ENCODE data around the gene PLP2.

The PLP2 gene

GRCh38 chrX:49184294-49185281, 12.9 kb downstream of the PLP2 start:
- Histone ChIP-seq H3K4me1 (ENCODE audit: control extremely low read depth in 1 of 4, control insufficient read depth in 4 of 4, insufficient read depth in 4 of 4, low read length in 3 of 4) (peaks cover 0 to 22% (median 16%) of the 10 kb centered on the region in 4 experiments), H3K36me3 (ENCODE audit: control insufficient read depth in 4 of 4, insufficient read depth in 4 of 4, low read length in 3 of 4) (peaks cover 3 to 15% (median 7%) of the 10 kb centered on the region in 4 experiments), H3K27me3 (replicated peaks in 2 of 5; ENCODE audit: control insufficient read depth in 4 of 5, insufficient read depth in 5 of 5, low read length in 4 of 5) (no peaks in the 10 kb centered on the region), H3K4me3 (ENCODE audit: control insufficient read depth in 1 of 7, extremely low read depth in 1 of 7, insufficient read depth in 4 of 7, low read depth in 2 of 7, low read length in 6 of 7) (peak overlapping the region in 6 of 7 experiments; percentile 31 to 81 (median 62)), H3K27ac (ENCODE audit: insufficient read depth in 1 of 2, low read depth in 1 of 2, low read length in 2 of 2, poor library complexity in 1 of 2, severe bottlenecking in 2 of 2) (peak overlapping the region in 1 of 2 experiments; percentile 61), H3K9me3 (ENCODE audit: control extremely low read depth in 1 of 5, control insufficient read depth in 4 of 5, insufficient read depth in 2 of 5, low read depth in 1 of 5, low read length in 4 of 5) (no peaks in the 10 kb centered on the region)
- CTCF ChIA-PET: interaction anchor here (1.3 kb wide), 1 partner anchor 42 kb away, joined by 3 read pairs; no protein-coding TSS in a partner anchor
- POLR2A ChIA-PET: no interaction called here
- DNase-seq: peak; percentile 22 to 46 (median 35)
- WGBS (ENCODE audit: insufficient coverage): 54% methylated on average over 40 of the region's 46 CpGs

- peaks cover 2 to 8% (median 4%) of the 10 kb centered on the region in 4 experiments for H3K36me3 ChIP-seq (ENCODE audit: control insufficient read depth in 4 of 4, insufficient read depth in 4 of 4, low read length in 3 of 4)
- H3K27ac ChIP-seq (ENCODE audit: insufficient read depth in 1 of 2, low read depth in 1 of 2, low read length in 2 of 2, poor library complexity in 1 of 2, severe bottlenecking in 2 of 2): peak within 1 kb of the TSS in 1 of 2 experiments; percentile 61
- H3K4me3 ChIP-seq (ENCODE audit: control insufficient read depth in 1 of 7, extremely low read depth in 1 of 7, insufficient read depth in 4 of 7, low read depth in 2 of 7, low read length in 6 of 7): peak within 1 kb of the TSS; percentile 35 to 81 (median 65)
- peak; percentile 71 to 79 (median 77) for DNase-seq
- CTCF ChIA-PET: interaction anchor here (1.0 to 1.1 kb wide), 2 partner anchors 9 to 44 kb away, joined by 3 read pairs; no protein-coding TSS in a partner anchor
- WGBS (ENCODE audit: insufficient coverage): 44% methylated on average over 57 of the region's 62 CpGs
- no peaks in the 10 kb centered on the region for H3K9me3 ChIP-seq (ENCODE audit: control extremely low read depth in 1 of 5, control insufficient read depth in 4 of 5, insufficient read depth in 2 of 5, low read depth in 1 of 5, low read length in 4 of 5)
- peaks cover 0 to 26% (median 17%) of the 10 kb centered on the region in 4 experiments for H3K4me1 ChIP-seq (ENCODE audit: control extremely low read depth in 1 of 4, control insufficient read depth in 4 of 4, insufficient read depth in 4 of 4, low read length in 3 of 4)
- no peaks in the 10 kb centered on the region for H3K27me3 ChIP-seq (replicated peaks in 2 of 5; ENCODE audit: control insufficient read depth in 4 of 5, insufficient read depth in 5 of 5, low read length in 4 of 5)
- POLR2A ChIA-PET: no interaction called here
Observed at GRCh38 chrX:49186125-49187027, 14.7 kb downstream of the PLP2 start, which contains the start of gene PRICKLE3. TSS of gene PRICKLE3 (minus strand) at chrX:49186373. CDS start at chrX:49186297, 76 bp downstream.

GRCh38 chrX:49187028-49187394, 15.3 kb downstream of the PLP2 start:
- Histone ChIP-seq H3K9me3 (ENCODE audit: control extremely low read depth in 1 of 5, control insufficient read depth in 4 of 5, insufficient read depth in 2 of 5, low read depth in 1 of 5, low read length in 4 of 5) (no peaks in the 10 kb centered on the region), H3K36me3 (ENCODE audit: control insufficient read depth in 4 of 4, insufficient read depth in 4 of 4, low read length in 3 of 4) (peaks cover 2 to 8% (median 4%) of the 10 kb centered on the region in 4 experiments), H3K27me3 (replicated peaks in 2 of 5; ENCODE audit: control insufficient read depth in 4 of 5, insufficient read depth in 5 of 5, low read length in 4 of 5) (no peaks in the 10 kb centered on the region), H3K4me3 (ENCODE audit: control insufficient read depth in 1 of 7, extremely low read depth in 1 of 7, insufficient read depth in 4 of 7, low read depth in 2 of 7, low read length in 6 of 7) (no peak overlapping the region), H3K4me1 (ENCODE audit: control extremely low read depth in 1 of 4, control insufficient read depth in 4 of 4, insufficient read depth in 4 of 4, low read length in 3 of 4) (peaks cover 0 to 26% (median 19%) of the 10 kb centered on the region in 4 experiments), H3K27ac (ENCODE audit: insufficient read depth in 1 of 2, low read depth in 1 of 2, low read length in 2 of 2, poor library complexity in 1 of 2, severe bottlenecking in 2 of 2) (no peak overlapping the region)
- no peak for DNase-seq
- POLR2A ChIA-PET: no interaction called here
- WGBS (ENCODE audit: insufficient coverage): 87% methylated on average over 12 of the region's 15 CpGs
- CTCF ChIA-PET: interaction anchor here (1.0 to 1.1 kb wide), 2 partner anchors 10 to 45 kb away, joined by 3 read pairs; no protein-coding TSS in a partner anchor

- ChIA-PET CTCF (interaction anchor here (1.1 kb wide), 1 partner anchor 10 kb away, joined by 3 read pairs; no protein-coding TSS in a partner anchor), POLR2A (no interaction called here)
- DNase-seq: no peak
- 89% methylated on average over 6 of the region's 10 CpGs for WGBS (ENCODE audit: insufficient coverage)
- H3K27ac ChIP-seq (ENCODE audit: insufficient read depth in 1 of 2, low read depth in 1 of 2, low read length in 2 of 2, poor library complexity in 1 of 2, severe bottlenecking in 2 of 2): no peak overlapping the region
- H3K36me3 ChIP-seq (ENCODE audit: control insufficient read depth in 4 of 4, insufficient read depth in 4 of 4, low read length in 3 of 4): peaks cover 0 to 5% (median 2%) of the 10 kb centered on the region in 4 experiments
- H3K27me3 ChIP-seq (replicated peaks in 2 of 5; ENCODE audit: control insufficient read depth in 4 of 5, insufficient read depth in 5 of 5, low read length in 4 of 5): no peaks in the 10 kb centered on the region
- H3K4me3 ChIP-seq (ENCODE audit: control insufficient read depth in 1 of 7, extremely low read depth in 1 of 7, insufficient read depth in 4 of 7, low read depth in 2 of 7, low read length in 6 of 7): no peak overlapping the region
- H3K4me1 ChIP-seq (ENCODE audit: control extremely low read depth in 1 of 4, control insufficient read depth in 4 of 4, insufficient read depth in 4 of 4, low read length in 3 of 4): peaks cover 0 to 29% (median 19%) of the 10 kb centered on the region in 4 experiments
- no peaks in the 10 kb centered on the region for H3K9me3 ChIP-seq (ENCODE audit: control extremely low read depth in 1 of 5, control insufficient read depth in 4 of 5, insufficient read depth in 2 of 5, low read depth in 1 of 5, low read length in 4 of 5)
Observed at GRCh38 chrX:49187526-49187925, 15.8 kb downstream of the PLP2 start.

GRCh38 chrX:49188468-49189076, 16.9 kb downstream of the PLP2 start:
- 55% methylated on average over 3 of the region's 8 CpGs for WGBS (ENCODE audit: insufficient coverage)
- ChIA-PET POLR2A (no interaction called here), CTCF (interaction anchor here (1.4 kb wide), 1 partner anchor 22 kb away, joined by 4 read pairs; no protein-coding TSS in a partner anchor)

GRCh38 chrX:49189606-49190005, 17.9 kb downstream of the PLP2 start:
- Histone ChIP-seq H3K4me3 (ENCODE audit: control insufficient read depth in 1 of 7, extremely low read depth in 1 of 7, insufficient read depth in 4 of 7, low read depth in 2 of 7, low read length in 6 of 7) (no peak overlapping the region), H3K27me3 (replicated peaks in 2 of 5; ENCODE audit: control insufficient read depth in 4 of 5, insufficient read depth in 5 of 5, low read length in 4 of 5) (no peaks in the 10 kb centered on the region), H3K27ac (ENCODE audit: insufficient read depth in 1 of 2, low read depth in 1 of 2, low read length in 2 of 2, poor library complexity in 1 of 2, severe bottlenecking in 2 of 2) (no peak overlapping the region), H3K36me3 (ENCODE audit: control insufficient read depth in 4 of 4, insufficient read depth in 4 of 4, low read length in 3 of 4) (no peaks in the 10 kb centered on the region), H3K4me1 (ENCODE audit: control extremely low read depth in 1 of 4, control insufficient read depth in 4 of 4, insufficient read depth in 4 of 4, low read length in 3 of 4) (peaks cover 0 to 25% (median 16%) of the 10 kb centered on the region in 4 experiments), H3K9me3 (ENCODE audit: control extremely low read depth in 1 of 5, control insufficient read depth in 4 of 5, insufficient read depth in 2 of 5, low read depth in 1 of 5, low read length in 4 of 5) (no peaks in the 10 kb centered on the region)
- CTCF ChIA-PET: interaction anchor here (0.9 to 1.4 kb wide), 4 partner anchors 9 to 39 kb away, joined by 3 to 5 read pairs (median 4); no protein-coding TSS in a partner anchor
- WGBS (ENCODE audit: insufficient coverage): 88% methylated on average over 6 of the region's 6 CpGs
- no peak for DNase-seq
- POLR2A ChIA-PET: no interaction called here

More at GRCh38 chrX:49188468-49189076, 16.9 kb downstream of the PLP2 start:
- H3K4me3 ChIP-seq (ENCODE audit: control insufficient read depth in 1 of 7, extremely low read depth in 1 of 7, insufficient read depth in 4 of 7, low read depth in 2 of 7, low read length in 6 of 7): no peak overlapping the region
- DNase-seq: no peak
- no peaks in the 10 kb centered on the region for H3K9me3 ChIP-seq (ENCODE audit: control extremely low read depth in 1 of 5, control insufficient read depth in 4 of 5, insufficient read depth in 2 of 5, low read depth in 1 of 5, low read length in 4 of 5)
- no peak overlapping the region for H3K27ac ChIP-seq (ENCODE audit: insufficient read depth in 1 of 2, low read depth in 1 of 2, low read length in 2 of 2, poor library complexity in 1 of 2, severe bottlenecking in 2 of 2)
- peaks cover 0 to 29% (median 19%) of the 10 kb centered on the region in 4 experiments for H3K4me1 ChIP-seq (ENCODE audit: control extremely low read depth in 1 of 4, control insufficient read depth in 4 of 4, insufficient read depth in 4 of 4, low read length in 3 of 4)
- no peaks in the 10 kb centered on the region for H3K27me3 ChIP-seq (replicated peaks in 2 of 5; ENCODE audit: control insufficient read depth in 4 of 5, insufficient read depth in 5 of 5, low read length in 4 of 5)
- H3K36me3 ChIP-seq (ENCODE audit: control insufficient read depth in 4 of 4, insufficient read depth in 4 of 4, low read length in 3 of 4): peaks cover 0 to 1% (median 0%) of the 10 kb centered on the region in 4 experiments

Data from common myeloid progenitor, CD34-positive (primary cell).